ENCODE measurements around the gene FLAD1. TPM values are rescaled to one million over a fixed set of nuclear protein-coding genes. Genes with fewer than 3 reads are reported as not detected.

Gene FLAD1
- total and polyA plus RNA-seq, 2 experiments from 2014 or later: 74.5 to 75.0 TPM

- TF ChIP-seq CTCF (conservative IDR thresholded peaks at IDR 0.05; ENCODE audit: low read depth in 2 of 2): no peak
- peak; percentile 88 for TF ChIP-seq ETS1 (IDR thresholded peaks at IDR 0.05)
Measured at GRCh38 chr1:154972517-154973343, 10.4 kb upstream of the FLAD1 start (continued).

GRCh38 chr1:154973344-154974101, 9.6 kb upstream of the FLAD1 start:
- peak overlapping the region; percentile 100 for H3K27ac ChIP-seq (ENCODE audit: low read depth)
- H2AFZ ChIP-seq: no peak overlapping the region
- peaks cover 16% of the 10 kb centered on the region for H3F3A ChIP-seq (replicated peaks; ENCODE audit: low read depth)
- peaks cover 27% of the 10 kb centered on the region for H4K20me1 ChIP-seq (replicated peaks; ENCODE audit: insufficient read depth)
- H3K4me2 ChIP-seq: peak overlapping the region; percentile 75
- H3K36me3 ChIP-seq (ENCODE audit: insufficient read depth): peaks cover 10% of the 10 kb centered on the region; the same call in 1 of the 2 replicates
- peaks cover 3% of the 10 kb centered on the region; the same call in 1 of the 3 replicates for H3K9me3 Mint-ChIP-seq
- no peak overlapping the region for H3K27ac Mint-ChIP-seq
- H3K36me3 Mint-ChIP-seq (ENCODE audit: low read depth): peaks cover 35% of the 10 kb centered on the region
- H3K9me2 ChIP-seq (ENCODE audit: insufficient read depth): no peaks in the 10 kb centered on the region
- TF ChIP-seq POLR2AphosphoS5 (IDR thresholded peaks at IDR 0.05; ENCODE audit: low read depth) (peak; percentile 73), CREB1 (CRISPR knock-in tag; IDR thresholded peaks at IDR 0.05; ENCODE audit: low read depth) (peak; percentile 44; the same call in 1 of the 2 replicates), EZH2 (IDR thresholded peaks at IDR 0.05; ENCODE audit: low read depth, unreplicated experiment) (no peak), STAT1 (IDR thresholded peaks at IDR 0.05; ENCODE audit: unreplicated experiment) (no peak)
- peaks cover 24% of the 10 kb centered on the region for H3K4me1 Mint-ChIP-seq
- no peaks in the 10 kb centered on the region for H3K27me3 ChIP-seq (ENCODE audit: insufficient read depth)
- peak; percentile 100 for DNase-seq (ENCODE audit: low spot score)
- no peak overlapping the region for H3K4me3 Mint-ChIP-seq
- H3K4me3 ChIP-seq: peak overlapping the region; percentile 82
- peaks cover 10% of the 10 kb centered on the region for H3K27me3 Mint-ChIP-seq (ENCODE audit: insufficient read depth, low read depth, poor library complexity)
- peaks cover 62% of the 10 kb centered on the region for H3K79me2 ChIP-seq (replicated peaks; ENCODE audit: insufficient read depth)
- peaks cover 27% of the 10 kb centered on the region for H3K4me1 ChIP-seq (ENCODE audit: insufficient read depth)
- ATAC-seq: peak; percentile 2

- Mint-ChIP-seq H3K4me3 (no peak within 1 kb of the TSS), H3K36me3 (ENCODE audit: low read depth) (peaks cover 36% of the 10 kb centered on the region), H3K27me3 (ENCODE audit: insufficient read depth, low read depth, poor library complexity) (peaks cover 10% of the 10 kb centered on the region), H3K27ac (no peak within 1 kb of the TSS), H3K4me1 (peaks cover 16% of the 10 kb centered on the region), H3K9me3 (peaks cover 3% of the 10 kb centered on the region; the same call in 1 of the 3 replicates)
- Histone ChIP-seq H4K20me1 (replicated peaks; ENCODE audit: insufficient read depth) (peaks cover 27% of the 10 kb centered on the region), H3K27ac (ENCODE audit: low read depth) (peak within 1 kb of the TSS; percentile 100), H3K4me3 (peak within 1 kb of the TSS; percentile 82), H2AFZ (no peak within 1 kb of the TSS), H3K9me2 (ENCODE audit: insufficient read depth) (no peaks in the 10 kb centered on the region), H3K4me1 (ENCODE audit: insufficient read depth) (peaks cover 24% of the 10 kb centered on the region), H3K4me2 (peak within 1 kb of the TSS; percentile 84), H3K27me3 (ENCODE audit: insufficient read depth) (no peaks in the 10 kb centered on the region), H3K79me2 (replicated peaks; ENCODE audit: insufficient read depth) (peaks cover 59% of the 10 kb centered on the region), H3F3A (replicated peaks; ENCODE audit: low read depth) (peaks cover 18% of the 10 kb centered on the region), H3K36me3 (ENCODE audit: insufficient read depth) (peaks cover 14% of the 10 kb centered on the region; the same call in 1 of the 2 replicates)
- DNase-seq (ENCODE audit: low spot score): peak; percentile 100
- peak; percentile 61 for ATAC-seq
- no peak for TF ChIP-seq ZNF331 (CRISPR knock-in tag; IDR thresholded peaks at IDR 0.05; ENCODE audit: low read depth)
Measured at GRCh38 chr1:154974102-154974807, 8.9 kb upstream of the FLAD1 start, which contains the start of gene CKS1B. CKS1B (plus strand) TSS chr1:154974681; CDS start chr1:154974746, 65 bp downstream.

All from GM23338 (cell line).